NCI-H2029 (cell line): ENCODE results near the gene FILIP1.

ENCODE experiments used
- DNase-seq: peaks from one replicate; lab custom pipeline; 2025; lab: John Stamatoyannopoulos, UW

FILIP1 gene

GRCh38 chr6:75266716-75267291 is 226.8 kb downstream of the FILIP1 start:
- peak; percentile 11 for DNase-seq

- no peak for DNase-seq
Measured at GRCh38 chr6:75263401-75263750, 230.2 kb downstream of the FILIP1 start.

GRCh38 chr6:75262716-75263400 is 230.7 kb downstream of the FILIP1 start:
- DNase-seq, result no peak

- DNase-seq, result no peak
Measured at GRCh38 chr6:75261299-75261698, 232.3 kb downstream of the FILIP1 start.

- no peak for DNase-seq
Measured at GRCh38 chr6:75257343-75258087, 236.1 kb downstream of the FILIP1 start.

GRCh38 chr6:75250552-75250951 is 243.0 kb downstream of the FILIP1 start:
- no peak for DNase-seq

- no peak for DNase-seq
Measured at GRCh38 chr6:75249837-75250236, 243.8 kb downstream of the FILIP1 start.

- no peak for DNase-seq
Measured at GRCh38 chr6:75246386-75246785, 247.2 kb downstream of the FILIP1 start.

- no peak for DNase-seq
Measured at GRCh38 chr6:75244063-75244584, 249.5 kb downstream of the FILIP1 start.

- peak; percentile 95 for DNase-seq
Measured at GRCh38 chr6:75243333-75244062, 250.1 kb downstream of the FILIP1 start, which contains the start of gene COX7A2. Gene COX7A2, minus strand, starts transcription at chr6:75243801. Its CDS starts 67 bp downstream, at chr6:75243734.
